HG03432 (cell line): Measurements from ENCODE around the gene PRKAR2B.
A peak's percentile ranks its signal among the peaks of the same experiment; 100 is the strongest.
"Not testable (repeated sequence)": the region's sequence is repeated elsewhere in the genome, so short reads cannot be mapped to it uniquely, and the experiment has no call there.

Source experiments
- ATAC-seq: cut with Tn5 transposase; IDR thresholded peaks from one replicate; pipeline ENCODE4 v1.9.1; 2021; ENCODE audit warnings: mild to moderate bottlenecking, moderate library complexity; ENCODE audit not compliant: unreplicated experiment

The PRKAR2B gene

GRCh38 chr7:107151538-107151937 is 107.0 kb downstream of the PRKAR2B start:
- no peak for ATAC-seq

- ATAC-seq = no peak
Measured at GRCh38 chr7:107152011-107152410, 107.5 kb downstream of the PRKAR2B start.

GRCh38 chr7:107154826-107155225 is 110.3 kb downstream of the PRKAR2B start:
- ATAC-seq = no peak

GRCh38 chr7:107155726-107156125 is 111.2 kb downstream of the PRKAR2B start:
- not testable (repeated sequence) for ATAC-seq

DNA sequence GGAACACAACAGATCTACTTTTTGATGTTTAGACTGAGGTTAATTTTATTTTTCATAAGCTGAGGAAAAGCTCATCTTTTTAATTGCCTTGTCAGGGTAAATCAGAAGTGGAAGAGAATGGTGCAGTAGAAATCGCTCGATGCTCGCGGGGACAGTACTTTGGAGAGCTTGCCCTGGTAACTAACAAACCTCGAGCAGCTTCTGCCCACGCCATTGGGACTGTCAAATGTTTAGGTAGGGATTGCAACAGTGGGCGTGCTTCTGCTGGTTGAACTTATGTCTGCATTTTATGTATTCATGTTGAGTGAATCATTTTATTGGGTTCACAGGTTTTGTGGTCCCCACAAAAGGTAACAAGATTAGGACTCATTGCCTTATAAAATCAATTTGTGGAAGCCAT is 112.6 kb downstream of the PRKAR2B start:
- no peak for ATAC-seq

DNA sequence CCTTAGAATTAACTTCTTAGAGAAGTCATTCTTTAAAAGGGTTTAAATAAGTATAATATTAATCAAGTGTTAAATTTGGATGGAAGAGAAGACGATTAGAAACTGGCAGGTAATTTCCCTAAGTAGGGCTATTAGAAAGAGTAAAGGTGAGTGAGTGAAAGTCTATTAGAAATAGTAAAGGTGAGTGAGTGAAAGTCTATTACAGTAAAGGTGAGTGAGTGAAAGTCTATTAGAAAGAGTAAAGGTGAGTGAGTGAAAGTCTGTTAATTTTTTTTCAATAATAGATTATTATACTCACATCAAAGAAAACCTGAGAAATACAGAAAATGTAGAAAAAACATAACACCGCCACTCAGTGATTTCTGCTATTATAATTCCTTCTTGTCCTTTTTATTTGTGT is 113.5 kb downstream of the PRKAR2B start:
- ATAC-seq = no peak

DNA sequence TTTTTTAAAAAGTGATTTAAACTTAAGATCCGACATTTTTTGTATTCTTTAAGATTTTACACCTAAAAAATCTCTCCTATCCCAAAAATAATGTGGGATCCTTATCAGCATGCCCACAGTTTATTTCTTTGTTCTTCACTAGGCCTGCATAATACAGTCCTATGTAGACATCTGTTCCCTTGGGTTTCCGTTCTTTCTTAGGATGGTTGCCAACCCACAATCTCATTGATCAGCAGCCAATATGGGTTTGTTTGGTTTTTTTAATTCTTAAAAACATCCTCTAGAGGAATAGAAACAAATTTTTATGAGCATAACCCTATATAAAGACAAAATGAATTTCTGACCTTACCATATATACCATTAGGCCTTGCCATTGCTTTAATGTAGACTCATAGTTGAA is 115.9 kb downstream of the PRKAR2B start:
- no peak for ATAC-seq

GRCh38 chr7:107161415-107161814 is 116.9 kb downstream of the PRKAR2B start:
- no peak for ATAC-seq

- ATAC-seq = no peak
Measured at GRCh38 chr7:107162475-107162874, 118.0 kb downstream of the PRKAR2B start.

GRCh38 chr7:107164092-107164491 is 119.6 kb downstream of the PRKAR2B start:
- no peak for ATAC-seq

DNA sequence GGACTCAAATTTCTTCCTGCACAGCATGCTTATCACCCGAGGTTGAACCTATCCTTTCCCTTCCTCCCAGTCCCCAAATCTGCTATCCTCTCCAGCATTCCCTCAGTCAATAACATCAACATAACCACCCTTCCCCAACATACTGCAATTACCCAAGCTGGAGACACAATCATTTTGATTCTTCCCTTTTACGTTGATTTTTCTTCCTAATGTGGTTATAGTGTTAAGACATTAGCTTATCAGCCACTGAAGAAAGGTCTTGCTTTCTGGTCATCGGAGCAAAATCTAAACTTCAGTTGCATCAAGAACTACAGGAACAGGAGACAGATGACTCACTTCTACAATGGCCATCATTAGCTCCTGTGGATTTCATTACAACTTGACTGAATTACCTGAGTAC is 120.8 kb downstream of the PRKAR2B start:
- no peak for ATAC-seq

- ATAC-seq = no peak
Measured at GRCh38 chr7:107166736-107167426, 122.4 kb downstream of the PRKAR2B start.

DNA sequence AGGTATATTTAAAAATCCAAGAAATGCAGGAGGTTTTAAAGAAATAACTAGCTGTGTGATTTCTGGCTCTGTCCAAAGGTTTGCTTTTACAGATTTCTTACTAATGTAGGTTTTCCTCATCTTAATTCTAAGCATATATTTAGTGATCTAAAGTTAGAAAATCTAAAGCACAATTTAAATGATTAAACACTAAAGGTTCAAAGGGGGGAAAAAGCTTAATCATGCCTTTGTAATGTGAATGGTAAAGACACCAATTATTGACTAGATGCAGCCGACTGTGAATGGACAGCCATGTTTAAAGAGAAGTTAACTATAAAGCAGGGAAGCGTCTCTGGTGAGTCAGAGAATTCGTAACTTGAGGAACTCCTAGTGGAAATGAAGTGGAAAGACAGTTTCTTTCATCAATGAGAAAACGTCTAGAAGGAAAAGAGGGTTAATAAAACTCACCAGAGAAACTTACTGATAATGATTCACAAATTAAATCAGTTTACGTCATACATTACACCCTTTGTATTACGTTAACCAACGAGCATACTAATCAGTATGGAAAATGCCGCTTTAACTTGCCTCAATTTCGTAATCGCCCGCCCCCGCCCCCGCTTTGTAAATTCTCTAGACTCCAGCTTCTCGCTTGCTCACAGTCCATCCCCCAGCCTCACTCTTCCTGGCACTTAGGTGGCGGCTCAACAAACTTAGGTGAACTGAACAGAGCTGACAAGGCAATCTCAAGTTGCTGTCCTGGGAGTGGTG is 123.2 kb downstream of the PRKAR2B start:
- no peak for ATAC-seq

DNA sequence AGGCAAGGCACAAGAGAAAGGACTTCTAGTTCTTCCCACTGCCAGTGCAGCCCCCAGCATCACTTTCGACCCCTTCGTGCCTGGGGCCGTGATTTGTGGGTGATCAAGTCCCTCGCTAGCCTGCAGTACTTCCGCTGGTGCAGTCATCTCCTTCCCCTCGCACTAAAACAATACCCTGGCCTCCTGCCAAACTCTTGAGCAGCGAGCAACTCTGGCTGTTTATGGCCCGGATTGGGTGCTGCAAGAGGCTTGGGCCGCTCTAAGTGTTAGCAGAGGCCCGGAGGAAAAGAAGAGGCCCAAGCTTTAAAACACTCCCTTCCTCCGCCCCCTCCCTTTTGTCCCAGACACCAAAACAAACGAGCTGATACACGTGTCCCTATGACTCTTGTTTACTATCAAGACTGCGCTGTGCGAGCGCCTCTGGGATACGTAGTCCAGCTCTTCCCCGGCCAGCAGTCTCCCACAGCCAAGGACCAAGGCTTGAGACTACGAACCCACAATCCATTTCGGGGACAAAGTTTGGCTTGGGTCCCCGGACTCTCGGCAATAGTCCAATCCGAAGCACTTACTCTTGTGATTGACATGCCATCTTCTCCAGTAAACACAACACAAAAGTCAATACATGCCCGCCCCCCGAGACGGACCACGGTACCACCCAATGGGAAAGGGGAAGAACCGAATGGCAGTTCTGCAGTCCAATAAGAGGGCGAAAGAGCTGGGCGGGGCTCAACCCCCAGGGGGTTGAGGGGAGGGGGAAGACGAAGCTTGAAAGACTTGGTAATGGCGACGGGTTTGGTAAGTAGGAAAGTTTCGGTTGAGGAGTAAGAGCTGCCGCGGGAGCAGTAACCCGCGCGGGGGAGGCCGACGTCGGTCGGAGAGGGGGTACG is 124.0 kb downstream of the PRKAR2B start, which contains the start of gene HBP1:
HBP1 (plus strand) TSS at position 771 of the 887 bp plus-strand sequence. CDS start 10,891 bp downstream, outside the sequence.
- peak; percentile 88 for ATAC-seq

- ATAC-seq = peak; percentile 39
Measured at GRCh38 chr7:107169120-107170050, 124.9 kb downstream of the PRKAR2B start.

GRCh38 chr7:107170051-107170915 is 125.8 kb downstream of the PRKAR2B start:
- ATAC-seq = no peak

DNA sequence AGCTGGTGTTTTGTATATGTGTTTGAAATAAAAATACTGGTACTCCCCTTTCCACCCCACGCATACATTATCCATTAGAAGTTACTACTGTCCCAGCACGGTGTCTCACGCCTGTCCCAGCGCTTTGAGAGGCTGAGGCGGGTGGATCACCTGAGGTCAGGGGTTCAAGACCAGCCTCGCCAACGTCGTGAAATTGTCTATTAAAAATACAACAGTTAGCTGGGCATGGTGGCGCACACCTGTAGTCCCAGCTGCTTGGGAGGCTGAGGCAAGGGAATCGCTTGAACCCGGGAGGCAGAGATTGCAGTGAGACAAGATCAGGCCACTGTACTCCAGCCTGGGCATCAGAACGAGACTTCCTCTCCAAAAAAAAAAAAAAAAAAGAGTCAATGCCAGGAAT is 127.0 kb downstream of the PRKAR2B start:
- no peak for ATAC-seq

- no peak for ATAC-seq
Measured at GRCh38 chr7:107172276-107173032, 127.9 kb downstream of the PRKAR2B start.

- ATAC-seq = no peak
Measured at GRCh38 chr7:107173191-107173590, 128.7 kb downstream of the PRKAR2B start.
